SK-N-MC (cell line): Measurements from ENCODE around the gene CTBP1.

Experiments
- EZH2 ChIP-seq: fragments of 200-600 bp; sonication (generic); IDR thresholded peaks from one replicate; pipeline ENCODE4 v1.6.1; 2017; ENCODE audit warnings: antibody characterized with exemption
- POLR2AphosphoS5 ChIP-seq: IDR thresholded peaks from 2 replicates; pipeline ENCODE4 v1.6.1; 2012; ENCODE audit warnings: mild to moderate bottlenecking, low read depth, low read length, borderline replicate concordance

- TF ChIP-seq EZH2 (no peak), POLR2AphosphoS5 (no peak)
Observed at GRCh38 chr4:1258457-1258856, 9.5 kb upstream of the CTBP1 start.
